GM12875 (cell line): ENCODE results near the gene AP4M1.
A peak's percentile ranks its signal among the peaks of the same experiment; 100 is the strongest.

Experiments
- H3K4me3 ChIP-seq: one replicate; pipeline ENCODE4 v1.5.1; 2011; ENCODE audit warnings: low read depth, low read length, control low read depth
- TF ChIP-seq, protein P1 (sequence below): IDR thresholded peaks from 2 replicates; pipeline ENCODE4 v1.5.1; 2011; ENCODE audit warnings: low read depth, mild to moderate bottlenecking, control low read depth, inconsistent platforms, low read length, moderate library complexity, borderline replicate concordance; ENCODE audit not compliant: insufficient read depth

Gene AP4M1

DNA sequence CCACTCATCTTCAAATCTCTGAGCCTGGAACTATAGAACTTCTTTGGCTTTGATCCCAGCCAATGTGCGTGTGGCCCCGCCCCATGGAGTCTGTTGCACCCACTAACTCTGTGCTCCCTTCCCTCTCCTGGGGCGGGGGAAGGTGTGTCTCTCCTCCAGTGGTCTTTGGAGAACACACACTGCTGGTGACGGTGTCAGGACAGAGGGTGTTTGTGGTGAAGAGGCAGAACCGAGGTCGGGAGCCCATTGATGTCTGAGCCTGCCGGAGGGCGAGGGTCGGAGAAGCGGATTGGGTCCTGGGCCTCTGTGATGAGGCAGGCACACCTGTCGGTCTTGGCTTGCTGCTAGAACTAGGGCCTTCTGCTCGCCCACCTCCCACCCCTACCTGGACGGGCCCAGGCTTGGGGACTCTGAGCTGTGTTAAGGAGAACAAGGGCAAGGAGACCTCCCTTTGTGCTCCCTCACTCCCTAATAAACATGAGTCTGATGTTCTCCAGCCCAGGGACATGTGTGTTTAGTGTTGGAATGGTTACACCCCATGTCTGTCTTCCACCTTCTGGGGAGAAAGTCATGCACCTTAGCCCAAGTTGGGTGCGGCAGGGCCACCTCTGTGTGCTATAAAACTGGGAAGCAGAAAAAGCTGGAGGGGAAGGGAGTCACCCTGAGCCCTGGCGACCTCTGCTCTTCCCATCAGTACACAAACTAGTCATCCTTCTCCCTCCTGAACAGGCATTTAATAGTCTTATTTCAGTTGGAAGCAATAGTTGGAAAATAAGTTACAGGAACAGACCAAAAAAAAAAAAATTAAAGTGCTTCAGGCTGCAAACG, 52.5 kb downstream of the AP4M1 start:
- TF ChIP-seq, protein P1, sequence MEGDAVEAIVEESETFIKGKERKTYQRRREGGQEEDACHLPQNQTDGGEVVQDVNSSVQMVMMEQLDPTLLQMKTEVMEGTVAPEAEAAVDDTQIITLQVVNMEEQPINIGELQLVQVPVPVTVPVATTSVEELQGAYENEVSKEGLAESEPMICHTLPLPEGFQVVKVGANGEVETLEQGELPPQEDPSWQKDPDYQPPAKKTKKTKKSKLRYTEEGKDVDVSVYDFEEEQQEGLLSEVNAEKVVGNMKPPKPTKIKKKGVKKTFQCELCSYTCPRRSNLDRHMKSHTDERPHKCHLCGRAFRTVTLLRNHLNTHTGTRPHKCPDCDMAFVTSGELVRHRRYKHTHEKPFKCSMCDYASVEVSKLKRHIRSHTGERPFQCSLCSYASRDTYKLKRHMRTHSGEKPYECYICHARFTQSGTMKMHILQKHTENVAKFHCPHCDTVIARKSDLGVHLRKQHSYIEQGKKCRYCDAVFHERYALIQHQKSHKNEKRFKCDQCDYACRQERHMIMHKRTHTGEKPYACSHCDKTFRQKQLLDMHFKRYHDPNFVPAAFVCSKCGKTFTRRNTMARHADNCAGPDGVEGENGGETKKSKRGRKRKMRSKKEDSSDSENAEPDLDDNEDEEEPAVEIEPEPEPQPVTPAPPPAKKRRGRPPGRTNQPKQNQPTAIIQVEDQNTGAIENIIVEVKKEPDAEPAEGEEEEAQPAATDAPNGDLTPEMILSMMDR: no peak
- no peak overlapping the region for H3K4me3 ChIP-seq

DNA sequence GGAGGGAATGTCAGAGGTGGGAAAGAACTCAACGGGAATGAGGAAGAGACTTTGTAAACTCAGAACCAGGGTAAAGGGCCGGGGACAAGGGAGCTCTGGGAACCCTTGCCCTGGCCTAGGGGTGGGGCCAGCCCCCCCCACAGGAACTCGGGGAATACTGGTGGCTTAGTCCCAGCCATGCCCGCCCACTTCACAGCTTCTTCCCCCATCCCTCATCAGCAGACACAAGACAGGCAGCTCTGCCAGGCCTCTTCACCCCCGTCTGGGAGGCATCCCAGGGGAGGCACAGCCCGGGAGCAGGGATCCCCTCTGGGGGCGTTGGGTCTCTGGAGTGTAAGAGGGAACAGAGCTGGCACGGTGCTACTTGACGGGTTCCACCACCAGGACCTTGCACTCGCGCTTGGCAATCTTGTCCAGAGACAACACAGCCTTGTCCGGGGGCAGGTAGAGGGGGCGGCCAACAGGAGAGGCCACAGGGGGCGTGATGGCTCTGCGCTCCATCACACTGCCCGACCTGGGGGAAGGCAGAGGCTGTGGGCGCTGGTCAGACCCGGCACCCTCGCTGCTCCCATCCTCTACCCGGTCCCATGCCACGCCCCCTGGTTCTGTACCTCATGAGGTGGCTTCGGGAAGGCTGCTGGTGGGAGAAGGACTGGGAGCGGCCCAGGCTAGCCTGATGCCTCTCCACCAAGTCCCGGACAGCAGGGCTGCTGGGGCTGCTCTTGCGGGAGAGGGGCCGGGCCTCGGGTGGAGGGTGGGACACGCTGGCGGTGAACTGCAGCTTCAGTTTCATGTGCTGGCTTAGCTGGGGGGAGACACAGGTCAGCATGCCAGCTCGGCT, 53.4 kb downstream of the AP4M1 start:
- TF ChIP-seq, protein P1: no peak
- H3K4me3 ChIP-seq: no peak overlapping the region

DNA sequence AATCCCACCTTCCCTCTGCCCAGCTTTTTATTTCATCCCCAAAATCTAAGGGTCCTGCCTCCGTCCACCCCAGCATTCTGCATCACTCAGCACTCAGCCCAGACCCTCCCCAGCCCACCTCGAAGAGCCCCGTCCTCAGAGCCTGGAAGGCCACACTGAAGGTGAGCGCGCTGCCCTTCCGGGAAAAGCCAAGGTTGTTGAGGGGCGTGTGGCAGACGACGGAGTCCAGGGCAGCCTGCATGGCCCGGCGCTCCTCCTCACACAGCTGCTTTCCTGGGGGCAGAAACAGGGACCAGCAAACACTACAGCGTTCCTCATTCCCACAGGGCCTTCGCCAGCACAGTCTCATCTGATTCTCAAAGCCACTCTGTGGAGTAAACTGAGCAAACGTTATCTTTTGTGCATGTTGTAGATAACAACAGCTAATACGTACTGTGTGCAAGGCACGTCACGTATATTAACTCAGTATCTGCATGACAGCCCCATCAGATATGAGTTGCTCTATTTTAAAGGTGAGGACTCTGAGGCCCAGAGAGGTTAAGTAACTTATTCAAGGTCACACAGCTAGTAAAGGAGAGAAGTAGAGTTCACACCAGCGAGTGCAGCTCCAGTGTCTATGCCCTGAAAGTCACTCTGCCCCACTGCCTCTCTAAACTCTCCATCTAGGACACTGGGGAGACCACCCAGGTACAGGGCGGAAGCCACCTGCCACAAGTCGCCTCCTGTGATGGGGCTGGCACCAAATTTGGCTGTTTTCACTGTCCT, 54.3 kb downstream of the AP4M1 start:
- TF ChIP-seq, protein P1: no peak
- no peak overlapping the region for H3K4me3 ChIP-seq

DNA sequence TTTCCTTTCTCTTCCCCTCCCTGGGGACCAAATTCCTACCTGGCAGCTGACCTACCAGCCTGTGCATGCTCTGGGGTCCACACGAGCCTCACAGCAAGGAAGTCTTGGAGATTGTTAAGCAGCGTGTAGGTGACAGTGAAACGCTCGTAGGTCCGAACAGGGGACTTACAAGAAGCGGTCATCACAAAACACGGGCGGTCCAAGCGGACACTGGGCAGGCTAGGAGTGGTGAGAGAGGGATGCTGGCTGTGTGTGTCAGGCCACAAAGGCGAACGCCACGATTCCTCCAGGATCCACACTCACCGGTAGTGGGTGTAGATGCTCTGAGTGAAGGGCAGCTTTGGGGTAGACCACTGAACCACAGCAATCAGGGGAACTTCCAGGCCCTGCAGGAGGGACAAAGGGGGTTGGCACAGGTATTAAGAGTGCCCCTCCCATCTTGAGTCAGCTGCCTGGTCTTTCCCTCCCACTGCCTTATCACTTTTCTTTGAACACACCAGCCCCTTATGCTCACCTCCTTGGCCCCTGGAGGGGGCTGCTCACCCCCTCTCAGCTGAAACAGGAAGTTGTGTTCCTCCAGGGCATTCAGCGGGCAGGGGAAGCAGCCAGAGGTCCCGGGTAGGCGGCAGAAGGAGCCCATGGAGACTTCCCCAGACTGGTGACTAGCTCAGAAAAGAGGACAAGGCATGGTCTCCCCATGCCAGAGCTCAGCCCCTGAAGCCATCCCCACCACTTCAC, 55.1 kb downstream of the AP4M1 start:
- TF ChIP-seq, protein P1: no peak
- no peak overlapping the region for H3K4me3 ChIP-seq

DNA sequence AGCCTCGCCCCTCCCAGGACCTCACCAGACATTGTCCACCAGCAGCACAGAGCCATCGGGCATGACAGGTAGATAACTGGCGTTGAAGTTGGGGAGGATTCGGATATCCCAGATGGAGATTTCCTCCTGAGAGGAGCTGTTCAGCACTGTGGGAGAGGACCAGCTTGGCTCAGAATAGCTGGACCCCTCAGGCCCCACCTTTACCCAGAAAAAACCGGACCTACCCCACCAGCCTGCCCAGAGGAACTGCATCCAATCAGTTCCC, 55.6 kb downstream of the AP4M1 start:
- H3K4me3 ChIP-seq: no peak overlapping the region
- TF ChIP-seq, protein P1: no peak

DNA sequence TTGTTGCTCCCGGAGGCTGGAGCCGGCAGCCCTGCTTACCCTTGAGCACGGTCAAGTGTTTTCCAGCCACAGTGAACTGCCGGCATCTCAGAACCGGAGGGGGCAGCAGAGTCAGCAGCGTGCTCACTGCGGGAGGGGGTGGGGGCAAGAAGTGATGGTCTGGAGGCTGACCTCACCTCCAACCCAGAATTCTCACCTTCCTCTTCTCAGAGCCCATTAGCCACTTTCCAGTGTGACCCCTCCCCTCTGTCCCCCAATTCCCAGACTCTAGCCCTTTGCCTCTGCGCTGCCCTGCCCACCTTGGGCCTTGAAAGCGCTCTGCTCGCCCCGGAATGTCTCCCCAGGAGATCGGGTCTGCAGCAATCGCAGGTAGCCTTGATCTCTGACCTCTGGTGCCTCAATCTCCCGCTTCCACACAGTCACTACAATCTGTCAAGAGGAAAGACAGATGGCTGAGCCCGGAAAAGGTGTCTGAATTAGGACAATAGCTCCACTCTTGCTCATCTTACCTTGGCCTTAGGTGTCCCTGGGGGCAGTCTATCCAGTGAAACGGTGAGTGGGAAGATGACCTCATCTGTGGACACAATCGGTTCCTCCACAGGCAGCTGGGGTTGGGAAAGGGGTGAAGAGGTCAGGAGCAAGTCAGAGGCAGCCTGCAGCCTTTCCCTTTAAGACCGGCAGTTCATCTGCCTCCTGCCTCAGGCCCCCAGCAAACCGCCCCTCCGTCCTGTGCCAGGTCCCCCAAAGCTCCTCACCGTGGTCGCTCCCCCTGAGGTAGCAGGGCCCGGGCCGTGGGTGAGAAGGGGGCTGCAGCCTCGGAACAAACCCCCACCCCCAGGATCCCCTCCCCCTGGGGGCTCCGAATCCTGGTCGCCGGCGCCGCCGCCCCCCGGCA, 56.1 kb downstream of the AP4M1 start:
- TF ChIP-seq, protein P1: peak; percentile 23; the same call in 1 of the 2 replicates
- H3K4me3 ChIP-seq: peak overlapping the region; percentile 78
